ACC112 (cell line): Measurements from ENCODE around the gene ZBTB16.

Experiments used
- H2AFZ ChIP-seq: fragments of 200-600 bp; sonication (generic); one replicate; pipeline ENCODE4 v1.6.0; 2017; ENCODE audit warnings: antibody characterized with exemption, low read length; ENCODE audit not compliant: unreplicated experiment
- H3K27ac ChIP-seq: fragments of 200-600 bp; sonication (generic); 2 replicates; pipeline ENCODE4 v1.5.1; 2014; ENCODE audit warnings: low read depth, mild to moderate bottlenecking, antibody characterized with exemption, low read length, moderate library complexity
- H3K27me3 ChIP-seq: fragments of 200-600 bp; sonication (generic); 2 replicates; pipeline ENCODE4 v1.6.1; 2014; ENCODE audit warnings: mild to moderate bottlenecking, antibody characterized with exemption, low read length, moderate library complexity, mixed read lengths; ENCODE audit not compliant: insufficient read depth
- H3K36me3 ChIP-seq: fragments of 200-600 bp; sonication (generic); 2 replicates; pipeline ENCODE4 v1.6.1; 2016; ENCODE audit warnings: mild to moderate bottlenecking, antibody characterized with exemption, low read length, moderate library complexity, mixed read lengths; ENCODE audit not compliant: insufficient read depth
- H3K4me1 ChIP-seq: fragments of 200-600 bp; sonication (generic); one replicate; pipeline ENCODE4 v1.6.1; 2016; ENCODE audit warnings: low read length, mixed read lengths; ENCODE audit not compliant: insufficient read depth, unreplicated experiment, control insufficient read depth
- H3K4me3 ChIP-seq: fragments of 200-600 bp; sonication (generic); 2 replicates; pipeline ENCODE4 v1.5.1; 2014; ENCODE audit warnings: mild to moderate bottlenecking, low read depth, low read length
- H3K79me2 ChIP-seq: fragments of 200-600 bp; sonication (generic); one replicate; pipeline ENCODE4 v1.6.0; 2016; ENCODE audit warnings: low read length; ENCODE audit not compliant: control insufficient read depth, unreplicated experiment, insufficient read depth

Gene ZBTB16

GRCh38 chr11:114159320-114159719 is 99.8 kb downstream of the ZBTB16 start:
- peaks cover 75% of the 10 kb centered on the region for H3K4me1 ChIP-seq
- H3K79me2 ChIP-seq: peaks cover 42% of the 10 kb centered on the region
- no peak overlapping the region for H3K4me3 ChIP-seq
- H3K27me3 ChIP-seq: no peaks in the 10 kb centered on the region
- no peak overlapping the region for H2AFZ ChIP-seq
- H3K36me3 ChIP-seq: peaks cover 18% of the 10 kb centered on the region; the same call in 1 of the 2 replicates
- peak overlapping the region; percentile 96 for H3K27ac ChIP-seq

GRCh38 chr11:114159802-114160632 is 100.5 kb downstream of the ZBTB16 start:
- Histone ChIP-seq H3K27ac (peak overlapping the region; percentile 96), H3K79me2 (peaks cover 48% of the 10 kb centered on the region), H3K4me1 (peaks cover 75% of the 10 kb centered on the region), H3K27me3 (no peaks in the 10 kb centered on the region), H2AFZ (no peak overlapping the region), H3K36me3 (peaks cover 18% of the 10 kb centered on the region; the same call in 1 of the 2 replicates), H3K4me3 (peak overlapping the region; percentile 50)

- H3K4me1 ChIP-seq: peaks cover 75% of the 10 kb centered on the region
- H3K27me3 ChIP-seq: no peaks in the 10 kb centered on the region
- peak overlapping the region; percentile 50; the same call in 1 of the 2 replicates for H3K4me3 ChIP-seq
- peaks cover 18% of the 10 kb centered on the region; the same call in 1 of the 2 replicates for H3K36me3 ChIP-seq
- H3K27ac ChIP-seq: peak overlapping the region; percentile 96
- peaks cover 52% of the 10 kb centered on the region for H3K79me2 ChIP-seq
- H2AFZ ChIP-seq: no peak overlapping the region
Observed at GRCh38 chr11:114160894-114161293, 101.4 kb downstream of the ZBTB16 start.

GRCh38 chr11:114161486-114162250 is 102.2 kb downstream of the ZBTB16 start:
- Histone ChIP-seq H2AFZ (no peak overlapping the region), H3K36me3 (peaks cover 13% of the 10 kb centered on the region; the same call in 1 of the 2 replicates), H3K27me3 (no peaks in the 10 kb centered on the region), H3K4me3 (no peak overlapping the region), H3K27ac (peak overlapping the region; percentile 96), H3K4me1 (peaks cover 83% of the 10 kb centered on the region), H3K79me2 (peaks cover 54% of the 10 kb centered on the region)

- Histone ChIP-seq H3K4me3 (peak overlapping the region; percentile 53), H3K27ac (peak overlapping the region; percentile 96), H3K27me3 (no peaks in the 10 kb centered on the region), H2AFZ (no peak overlapping the region), H3K4me1 (peaks cover 91% of the 10 kb centered on the region), H3K36me3 (0 out of 2 replicates have a peak, but pooled peaks cover 9% of the 10 kb centered on the region), H3K79me2 (peaks cover 56% of the 10 kb centered on the region)
Observed at GRCh38 chr11:114162719-114163123, 103.2 kb downstream of the ZBTB16 start.

- H3K36me3 ChIP-seq: 0 out of 2 replicates have a peak, but pooled peaks cover 9% of the 10 kb centered on the region
- H3K27ac ChIP-seq: peak overlapping the region; percentile 96
- H3K4me3 ChIP-seq: peak overlapping the region; percentile 53
- H3K4me1 ChIP-seq: peaks cover 91% of the 10 kb centered on the region
- H3K79me2 ChIP-seq: peaks cover 61% of the 10 kb centered on the region
- no peaks in the 10 kb centered on the region for H3K27me3 ChIP-seq
- no peak overlapping the region for H2AFZ ChIP-seq
Observed at GRCh38 chr11:114163229-114163631, 103.7 kb downstream of the ZBTB16 start.

GRCh38 chr11:114163830-114164401 is 104.4 kb downstream of the ZBTB16 start:
- H3K27me3 ChIP-seq: no peaks in the 10 kb centered on the region
- H3K4me3 ChIP-seq: peak overlapping the region; percentile 53
- peak overlapping the region; percentile 96 for H3K27ac ChIP-seq
- 0 out of 2 replicates have a peak, but pooled peaks cover 4% of the 10 kb centered on the region for H3K36me3 ChIP-seq
- H2AFZ ChIP-seq: no peak overlapping the region
- H3K79me2 ChIP-seq: peaks cover 68% of the 10 kb centered on the region
- H3K4me1 ChIP-seq: peaks cover 91% of the 10 kb centered on the region

- Histone ChIP-seq H3K4me3 (no peak overlapping the region), H3K27ac (peak overlapping the region; percentile 96), H3K36me3 (0 out of 2 replicates have a peak, but pooled peaks cover 3% of the 10 kb centered on the region), H2AFZ (no peak overlapping the region), H3K27me3 (no peaks in the 10 kb centered on the region), H3K4me1 (peaks cover 91% of the 10 kb centered on the region), H3K79me2 (peaks cover 74% of the 10 kb centered on the region)
Observed at GRCh38 chr11:114164546-114164945, 105.0 kb downstream of the ZBTB16 start.

GRCh38 chr11:114165326-114166230 is 106.1 kb downstream of the ZBTB16 start:
- Histone ChIP-seq H2AFZ (no peak overlapping the region), H3K27ac (peak overlapping the region; percentile 96), H3K36me3 (0 out of 2 replicates have a peak, but pooled peaks cover 7% of the 10 kb centered on the region), H3K4me1 (peaks cover 94% of the 10 kb centered on the region), H3K4me3 (no peak overlapping the region), H3K79me2 (peaks cover 83% of the 10 kb centered on the region), H3K27me3 (no peaks in the 10 kb centered on the region)
